ENCODE data around the gene FEM1C.

The FEM1C gene, protein sequence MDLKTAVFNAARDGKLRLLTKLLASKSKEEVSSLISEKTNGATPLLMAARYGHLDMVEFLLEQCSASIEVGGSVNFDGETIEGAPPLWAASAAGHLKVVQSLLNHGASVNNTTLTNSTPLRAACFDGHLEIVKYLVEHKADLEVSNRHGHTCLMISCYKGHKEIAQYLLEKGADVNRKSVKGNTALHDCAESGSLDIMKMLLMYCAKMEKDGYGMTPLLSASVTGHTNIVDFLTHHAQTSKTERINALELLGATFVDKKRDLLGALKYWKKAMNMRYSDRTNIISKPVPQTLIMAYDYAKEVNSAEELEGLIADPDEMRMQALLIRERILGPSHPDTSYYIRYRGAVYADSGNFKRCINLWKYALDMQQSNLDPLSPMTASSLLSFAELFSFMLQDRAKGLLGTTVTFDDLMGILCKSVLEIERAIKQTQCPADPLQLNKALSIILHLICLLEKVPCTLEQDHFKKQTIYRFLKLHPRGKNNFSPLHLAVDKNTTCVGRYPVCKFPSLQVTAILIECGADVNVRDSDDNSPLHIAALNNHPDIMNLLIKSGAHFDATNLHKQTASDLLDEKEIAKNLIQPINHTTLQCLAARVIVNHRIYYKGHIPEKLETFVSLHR

DNA sequence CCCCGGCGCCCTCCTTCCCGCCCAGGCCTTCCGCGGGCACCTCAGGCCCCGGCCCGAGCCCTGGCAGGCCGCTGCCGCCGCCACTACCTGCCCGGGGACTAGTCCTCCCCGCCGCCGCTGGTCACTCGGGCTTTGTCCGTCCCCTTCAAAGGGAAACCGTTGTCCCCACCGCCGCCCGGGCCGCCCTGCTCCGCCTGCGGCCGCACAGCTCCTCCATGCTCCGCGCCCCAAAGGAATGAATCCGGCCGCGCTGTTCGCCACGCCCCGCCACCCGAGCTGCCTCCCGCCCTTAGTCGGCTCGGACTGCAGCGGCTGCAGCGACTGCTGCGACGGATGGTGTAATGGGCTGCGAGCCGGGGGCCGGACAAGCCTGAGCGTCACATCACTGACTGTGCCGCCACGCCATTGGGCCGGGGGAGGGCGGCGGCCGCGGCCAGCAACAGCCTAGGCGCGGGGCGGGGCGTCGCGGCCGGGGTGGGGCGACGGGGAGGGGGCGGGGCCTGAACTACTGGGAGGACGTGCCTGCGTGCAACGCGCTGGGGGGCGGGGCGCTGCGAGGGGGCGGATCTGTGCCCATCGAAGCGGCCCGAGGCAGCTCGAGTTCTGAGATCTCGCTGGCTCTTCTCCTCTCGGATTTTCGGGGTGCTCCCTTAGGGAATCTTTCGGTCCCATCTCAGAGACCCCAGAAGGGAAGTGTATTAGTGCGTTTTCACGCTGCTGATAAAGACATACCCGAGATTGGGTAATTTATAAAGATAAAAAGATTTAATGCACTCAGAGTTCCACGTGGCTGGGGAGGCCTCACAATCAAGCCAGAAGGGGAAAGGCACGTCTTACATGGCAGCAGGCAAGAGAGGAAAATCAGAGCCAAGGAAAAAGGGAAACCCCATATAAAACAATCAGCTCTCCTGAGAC lies at the start of gene FEM1C:
Gene FEM1C (minus strand): TSS at position 340 of the 915 bp plus-strand sequence. CDS start 1,282 bp downstream, outside the sequence.
- DNase-seq: peak; percentile 96

DNA sequence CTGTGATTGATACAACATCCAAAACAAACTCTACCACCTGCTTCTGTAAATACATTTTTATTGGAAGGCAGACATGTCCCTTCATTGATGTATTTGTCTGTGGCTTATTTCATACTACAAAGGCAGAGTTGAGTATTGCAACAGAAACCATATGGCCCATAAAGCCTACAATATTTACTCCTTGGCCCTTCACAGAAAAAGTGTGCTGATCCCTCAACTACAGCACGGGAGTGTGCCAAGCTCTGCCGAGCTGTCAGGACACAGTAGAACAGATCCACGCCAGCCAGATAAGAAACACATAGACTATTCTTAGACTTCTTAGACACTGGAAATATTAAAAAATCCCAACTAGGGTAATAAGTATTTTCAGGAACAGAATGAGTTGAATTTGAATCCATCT lies 44.5 kb upstream of the FEM1C start:
- no peak for DNase-seq

DNA sequence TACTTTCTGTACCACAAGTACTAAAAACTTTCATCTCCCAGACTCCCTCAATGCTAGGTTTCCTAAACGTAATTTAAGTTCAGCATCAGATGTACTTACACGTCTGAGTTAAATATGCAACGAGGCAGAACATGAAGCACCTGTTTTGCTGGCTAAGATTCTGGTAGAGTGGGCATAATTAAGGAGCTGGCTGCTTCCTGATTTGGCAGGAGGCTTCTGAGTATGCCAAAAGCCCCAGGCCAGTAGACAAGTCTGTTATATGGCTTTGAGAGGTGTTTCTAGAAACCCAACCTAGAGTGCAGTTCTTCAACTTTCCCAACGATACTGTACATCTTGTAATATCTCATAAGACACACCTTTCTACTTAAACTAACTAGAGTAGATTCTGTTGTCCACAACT lies 44.1 kb upstream of the FEM1C start:
- DNase-seq: no peak

DNA sequence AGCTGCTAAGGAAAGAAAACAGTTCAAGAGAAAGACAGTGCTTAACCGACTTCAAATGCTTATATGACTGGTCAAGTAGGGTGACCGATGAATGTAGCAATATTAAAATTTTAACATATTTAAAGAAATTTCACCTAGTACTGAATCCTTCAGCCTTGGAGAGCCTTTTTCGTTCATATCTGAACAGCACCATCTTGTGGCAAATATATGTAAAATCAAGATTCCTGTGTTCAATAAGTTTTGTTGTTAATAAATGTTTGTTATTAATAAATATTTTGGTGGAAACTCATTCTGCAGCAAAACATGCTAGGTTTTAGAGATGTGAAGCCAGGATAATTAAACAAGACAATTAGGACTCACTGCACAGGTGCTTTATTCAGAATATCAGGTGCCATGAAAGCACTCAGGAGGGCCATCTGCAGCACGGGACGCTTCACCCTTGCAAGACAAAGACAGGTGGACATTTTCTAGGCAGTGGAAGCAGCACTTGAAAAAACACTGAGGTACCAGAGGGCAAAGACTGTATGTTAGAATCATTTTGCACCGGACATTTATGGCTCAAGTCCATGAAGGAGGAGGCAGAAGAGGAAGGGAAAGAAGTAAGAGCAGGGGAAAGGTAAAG lies 42.1 kb upstream of the FEM1C start:
- DNase-seq: no peak

DNA sequence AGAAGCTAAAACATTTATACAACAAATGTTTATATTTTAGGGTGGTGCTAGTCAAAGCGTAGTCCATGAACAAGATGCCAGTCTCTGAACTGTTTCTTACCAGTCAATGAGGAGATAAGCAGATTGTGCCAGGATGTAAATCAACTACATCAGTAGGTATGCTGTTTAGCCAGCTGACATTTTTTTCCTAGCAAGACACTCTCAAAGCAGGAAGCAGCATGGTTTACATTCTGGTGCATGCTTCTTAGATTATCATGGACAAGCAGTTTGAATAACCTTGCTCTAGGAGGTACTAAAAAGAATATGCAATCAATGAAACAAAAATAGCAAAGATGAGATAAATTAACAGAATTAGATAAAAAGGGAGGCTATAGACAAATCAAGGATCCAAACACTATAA lies 40.7 kb upstream of the FEM1C start:
- no peak for DNase-seq

DNA sequence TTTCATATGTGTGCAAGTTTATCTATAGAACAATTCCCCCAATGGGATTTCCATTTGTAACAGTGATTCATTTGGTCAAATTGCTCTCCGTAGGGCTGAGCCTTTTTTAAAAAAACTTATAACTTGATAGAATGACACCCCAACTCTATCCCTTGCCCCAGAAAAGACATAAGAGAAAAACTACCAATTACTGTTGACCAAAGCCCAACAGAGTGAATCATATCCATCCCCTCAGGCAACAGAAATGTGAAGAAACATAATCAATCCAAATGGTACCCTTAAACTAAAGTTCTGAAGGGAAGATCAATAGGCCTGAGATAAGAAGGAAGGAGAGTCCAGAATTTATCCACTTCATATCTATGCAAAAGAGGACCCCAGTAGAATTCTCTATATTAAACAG lies 39.9 kb upstream of the FEM1C start:
- no peak for DNase-seq

DNA sequence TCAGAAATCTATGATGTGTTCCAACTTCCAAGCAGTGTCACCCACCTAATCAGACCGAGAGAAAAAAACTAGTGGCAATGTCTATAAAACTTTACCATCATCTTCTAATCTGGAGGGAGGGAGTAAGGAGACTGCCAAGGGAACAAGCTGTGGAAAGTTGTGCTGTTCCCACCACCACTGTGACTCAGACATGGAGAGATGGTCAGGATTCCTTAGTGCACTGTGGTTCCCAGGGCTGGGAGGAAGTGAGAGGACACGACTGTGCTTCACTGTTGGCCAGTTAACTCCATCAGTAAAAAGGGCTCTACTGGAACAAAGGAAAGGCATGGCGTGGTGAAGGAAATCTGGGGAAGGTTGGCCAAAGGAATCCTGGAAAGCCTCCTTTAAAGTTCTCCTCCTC lies 38.9 kb upstream of the FEM1C start:
- no peak for DNase-seq

DNA sequence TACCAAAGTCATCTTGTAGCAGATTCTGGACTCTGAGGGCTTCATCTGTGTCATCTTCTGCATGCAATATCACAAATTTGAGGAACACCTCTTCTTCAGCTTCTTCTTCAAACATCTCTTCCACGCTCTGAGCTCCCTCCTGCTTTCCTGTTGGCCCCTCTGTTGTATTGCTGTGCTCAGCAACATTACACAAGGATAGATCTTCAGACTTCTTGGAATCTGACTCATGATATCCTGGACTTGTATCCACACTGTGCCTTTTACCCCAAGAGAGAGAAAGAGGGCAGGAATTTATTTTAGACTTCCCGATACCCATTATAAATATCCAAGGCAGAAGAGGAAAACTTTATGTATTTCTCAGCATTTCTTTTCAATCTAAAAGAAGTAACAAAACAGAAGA lies 36.4 kb upstream of the FEM1C start:
- no peak for DNase-seq

DNA sequence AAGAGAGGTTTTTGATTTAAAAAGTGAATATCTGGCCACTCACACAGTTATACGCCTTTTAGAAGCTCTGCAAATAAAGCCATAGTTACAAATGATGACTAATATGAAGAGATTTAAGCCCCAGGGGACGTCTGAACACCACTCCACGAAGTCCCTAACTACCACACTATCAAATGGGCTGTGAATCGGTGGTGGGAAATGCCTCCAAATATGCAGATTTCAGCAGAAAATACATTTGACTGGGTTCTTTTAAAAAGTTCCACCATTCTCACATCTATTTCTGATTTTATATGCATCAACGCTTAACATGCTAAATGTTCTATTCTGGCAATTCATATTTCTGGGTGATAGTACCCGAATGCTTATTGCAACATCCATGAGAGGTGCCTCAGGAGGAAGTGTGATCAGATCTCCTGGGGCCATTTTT lies 35.2 kb upstream of the FEM1C start:
- DNase-seq: no peak

DNA sequence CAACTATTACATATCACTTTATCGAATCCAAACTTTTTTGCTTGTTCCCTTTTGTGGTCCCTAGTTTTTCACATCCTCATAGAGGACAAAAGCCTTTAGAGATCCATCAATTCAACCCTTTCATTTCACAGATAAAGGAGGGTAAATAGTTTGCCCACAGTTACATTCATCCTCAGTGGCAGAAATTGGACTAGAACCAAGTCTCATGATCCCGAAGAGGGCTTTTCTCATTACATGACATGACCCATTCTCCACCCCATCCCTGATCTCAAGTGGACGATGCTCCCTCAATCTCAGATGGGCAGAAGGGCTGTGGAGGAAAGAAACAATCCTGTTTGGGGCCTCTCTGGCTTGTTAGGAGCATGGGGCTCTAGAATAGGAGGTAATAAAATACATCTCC lies 34.6 kb upstream of the FEM1C start:
- no peak for DNase-seq

DNA sequence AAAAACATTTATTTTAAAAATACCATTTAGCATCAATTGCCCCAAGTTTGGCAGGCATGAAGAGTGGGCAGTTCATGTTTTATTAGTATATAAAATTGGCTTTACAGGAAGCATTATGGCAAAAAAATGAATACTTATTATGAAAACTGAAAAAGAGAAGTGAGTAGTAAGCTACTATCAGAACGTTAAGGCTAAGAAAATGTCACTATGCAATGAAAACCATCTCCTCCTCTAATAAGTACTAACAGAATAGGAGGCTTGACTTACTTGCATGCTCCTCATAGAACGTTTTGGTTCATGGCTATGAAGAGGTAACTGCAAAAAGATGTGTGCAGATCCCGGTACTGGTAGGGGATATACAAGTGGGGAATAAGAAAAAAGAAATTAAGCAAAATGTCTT lies 34.1 kb upstream of the FEM1C start:
- no peak for DNase-seq

DNA sequence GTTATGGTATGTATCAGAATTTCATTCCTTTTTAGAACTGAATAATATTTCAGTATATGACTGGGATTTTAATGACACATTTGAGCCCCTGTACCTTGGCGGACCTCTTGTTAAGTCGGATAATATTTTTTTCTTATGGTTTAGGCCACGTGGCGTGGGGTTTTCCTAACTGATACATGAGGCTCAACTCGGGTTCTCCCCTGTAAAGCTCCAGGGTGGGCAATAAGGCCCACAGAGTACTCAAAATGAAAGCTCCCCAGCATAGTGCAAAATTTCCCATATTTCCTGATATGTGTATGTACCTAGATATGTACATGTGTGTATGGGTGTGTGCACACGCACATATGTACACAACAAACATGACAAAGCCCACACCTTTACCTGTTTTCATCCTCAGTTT lies 33.2 kb upstream of the FEM1C start:
- DNase-seq: no peak

DNA sequence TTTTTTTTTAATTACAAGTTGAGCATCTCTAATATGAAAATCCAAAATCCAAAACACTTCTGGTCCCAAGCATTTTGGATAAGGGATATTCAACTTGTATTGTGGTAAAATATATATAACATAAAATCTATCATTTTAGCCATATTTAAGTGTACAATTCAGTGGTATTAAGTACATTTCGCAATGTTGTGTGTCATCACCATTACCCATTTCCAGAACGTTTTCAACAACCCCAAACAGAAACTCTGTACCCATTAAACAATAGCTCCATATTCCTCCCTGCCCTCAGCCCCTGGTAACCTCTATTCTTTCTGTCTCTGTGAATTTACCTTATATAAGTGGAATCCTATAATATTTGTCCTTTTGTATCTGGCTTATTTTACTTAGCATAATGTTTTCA lies 32.8 kb upstream of the FEM1C start:
- DNase-seq: no peak

DNA sequence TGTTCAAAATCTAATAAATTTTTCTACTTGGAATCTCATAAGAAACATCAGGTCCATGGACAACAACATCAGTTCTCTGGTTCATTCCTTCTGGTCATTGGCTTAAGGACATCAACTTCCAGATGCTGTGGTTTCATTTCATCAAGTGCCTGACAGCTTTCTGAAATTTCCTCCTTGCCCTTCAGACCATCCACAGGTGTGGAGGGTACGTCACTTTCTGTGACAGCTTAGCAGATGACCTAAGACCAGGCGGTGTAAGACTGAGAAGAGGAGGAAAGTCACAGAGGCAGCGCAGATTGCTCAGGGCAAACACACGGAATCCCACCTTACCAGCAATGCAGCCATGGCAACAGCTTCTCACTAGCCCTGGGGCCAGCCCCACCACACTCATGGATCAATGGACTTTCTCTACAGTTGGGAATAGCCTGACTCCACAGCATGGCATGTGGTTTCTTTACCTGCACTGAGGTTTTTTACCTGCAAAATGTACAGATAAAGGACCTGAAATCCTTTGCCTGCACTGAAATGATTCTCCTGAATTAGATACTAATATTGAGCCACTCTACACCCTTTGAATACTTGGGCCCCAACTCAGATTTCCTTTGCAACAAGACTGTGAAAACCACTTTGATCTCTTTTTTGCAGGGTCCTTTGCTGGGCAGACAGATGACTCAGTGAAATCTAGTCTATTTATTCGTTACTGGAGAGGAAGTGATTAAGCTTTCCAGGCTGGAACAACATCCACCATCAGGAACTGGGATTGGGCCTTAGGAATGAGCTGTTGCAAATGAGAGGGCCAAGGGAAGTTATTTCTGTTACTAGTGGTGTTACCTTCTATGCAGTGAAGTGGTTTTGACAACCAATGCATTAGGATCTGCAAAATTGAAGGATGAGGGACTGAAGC lies 30.8 kb upstream of the FEM1C start:
- DNase-seq: no peak

DNA sequence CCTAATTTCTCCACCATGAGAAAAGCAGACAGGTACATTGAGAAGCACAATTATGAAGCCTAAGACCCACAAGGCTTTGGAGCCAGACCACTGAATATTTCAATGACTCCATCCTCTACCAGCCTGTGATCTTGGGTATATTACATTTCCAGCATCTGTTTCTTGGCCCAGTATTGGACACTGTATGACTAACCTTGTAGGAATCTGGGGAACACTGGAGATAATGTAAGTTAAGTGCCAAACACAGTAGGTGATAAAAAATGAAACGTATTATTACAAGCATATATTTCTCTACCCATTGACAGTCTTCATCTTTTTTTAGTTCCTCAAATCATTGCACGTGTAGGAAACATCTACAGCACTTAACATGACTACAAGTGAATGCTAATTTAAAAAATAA lies 28.6 kb upstream of the FEM1C start:
- no peak for DNase-seq

DNA sequence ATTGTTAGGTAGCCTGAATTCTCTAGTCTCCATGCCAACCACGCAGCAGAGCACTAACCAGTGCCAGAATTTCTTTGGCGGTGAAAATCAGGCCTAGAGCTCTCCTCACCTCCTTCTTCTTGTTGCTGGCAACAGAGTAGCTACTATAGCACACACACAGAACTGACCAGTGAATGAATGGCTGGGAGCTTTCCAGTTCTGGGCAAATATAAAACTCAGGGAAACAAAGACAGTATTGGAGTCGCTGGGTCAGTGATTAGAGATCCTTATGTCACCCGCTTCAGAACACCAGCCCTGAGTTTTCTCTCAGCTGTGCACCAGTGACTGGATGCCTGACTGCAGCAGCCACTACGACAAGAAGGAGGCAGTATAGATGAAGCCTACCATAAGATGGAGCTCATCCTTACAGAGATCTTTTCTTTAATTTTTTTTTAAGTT lies 26.9 kb upstream of the FEM1C start:
- no peak for DNase-seq

DNA sequence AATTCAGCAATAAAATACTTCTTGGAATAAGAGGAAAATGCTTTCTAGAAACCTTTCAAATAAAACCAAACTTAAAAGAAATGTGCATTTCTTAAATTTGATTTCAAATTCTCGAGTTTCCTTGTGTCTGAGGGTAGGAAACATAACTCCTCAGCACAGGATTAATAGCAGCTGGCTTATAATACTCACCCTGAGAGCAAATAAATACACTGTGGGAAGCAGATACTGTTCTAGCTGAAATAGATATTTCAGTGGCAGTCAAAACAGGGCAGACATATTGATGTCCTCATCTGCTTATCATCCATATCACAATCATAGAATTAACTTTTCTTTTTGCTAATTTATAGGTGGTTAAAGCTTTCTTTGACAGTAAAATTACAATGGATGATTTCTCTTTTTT lies 24.1 kb upstream of the FEM1C start:
- no peak for DNase-seq

DNA sequence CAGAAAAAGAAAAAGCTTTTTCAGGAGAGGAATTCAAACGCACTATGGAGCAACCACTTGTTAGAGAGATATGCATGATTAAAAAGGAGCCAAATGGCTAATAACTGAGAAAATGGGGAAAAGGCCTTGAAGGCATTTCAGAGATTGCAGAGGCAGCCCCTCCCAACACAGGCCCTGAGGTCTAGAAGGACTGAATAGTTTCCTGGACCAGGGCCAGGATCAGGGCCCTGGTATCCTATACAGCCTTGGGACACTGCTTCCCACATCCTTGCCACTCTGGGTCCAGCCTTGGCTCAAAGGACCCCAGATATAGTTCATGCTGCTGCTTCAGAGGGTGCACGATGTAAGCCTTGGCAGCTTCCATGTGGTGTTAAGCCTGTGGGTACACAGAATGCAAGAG lies 20.7 kb upstream of the FEM1C start:
- no peak for DNase-seq

DNA sequence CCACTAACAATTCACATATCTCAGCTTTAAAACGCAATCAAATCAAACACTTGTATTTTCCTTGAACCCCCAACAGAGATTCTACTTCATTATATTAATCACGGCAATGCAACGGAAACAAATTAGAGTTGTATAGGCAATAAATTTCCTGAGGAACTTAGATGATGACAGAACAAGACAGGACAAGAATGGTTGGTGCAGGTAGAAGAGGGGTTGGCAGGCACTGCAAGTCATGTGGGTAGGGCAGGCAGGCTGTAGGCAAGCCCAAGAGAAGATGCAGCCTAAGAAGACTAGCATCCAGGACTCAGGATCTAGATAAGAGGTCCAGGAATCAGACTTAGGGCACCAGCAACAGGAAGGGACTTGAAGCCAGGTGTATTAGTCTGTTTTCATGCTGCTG lies 16.6 kb upstream of the FEM1C start:
- DNase-seq: no peak

DNA sequence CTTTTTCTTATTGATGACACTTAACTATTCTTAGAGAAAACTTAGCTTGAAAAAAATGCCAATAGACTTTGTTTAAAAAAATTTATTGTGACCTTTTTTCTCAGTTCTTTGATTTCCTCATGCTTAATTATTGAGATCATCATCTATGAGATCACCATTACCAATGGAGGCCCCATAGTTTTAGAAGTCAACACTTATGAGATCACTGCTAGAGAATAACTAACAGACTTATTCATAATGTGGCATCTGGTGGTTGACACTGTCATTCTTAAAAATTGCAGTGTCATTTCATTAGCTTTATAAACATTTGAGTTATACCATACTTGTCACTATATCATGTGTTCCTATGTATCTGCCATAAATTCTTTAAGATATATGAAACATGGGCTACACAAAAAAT lies 14.9 kb upstream of the FEM1C start:
- no peak for DNase-seq

DNA sequence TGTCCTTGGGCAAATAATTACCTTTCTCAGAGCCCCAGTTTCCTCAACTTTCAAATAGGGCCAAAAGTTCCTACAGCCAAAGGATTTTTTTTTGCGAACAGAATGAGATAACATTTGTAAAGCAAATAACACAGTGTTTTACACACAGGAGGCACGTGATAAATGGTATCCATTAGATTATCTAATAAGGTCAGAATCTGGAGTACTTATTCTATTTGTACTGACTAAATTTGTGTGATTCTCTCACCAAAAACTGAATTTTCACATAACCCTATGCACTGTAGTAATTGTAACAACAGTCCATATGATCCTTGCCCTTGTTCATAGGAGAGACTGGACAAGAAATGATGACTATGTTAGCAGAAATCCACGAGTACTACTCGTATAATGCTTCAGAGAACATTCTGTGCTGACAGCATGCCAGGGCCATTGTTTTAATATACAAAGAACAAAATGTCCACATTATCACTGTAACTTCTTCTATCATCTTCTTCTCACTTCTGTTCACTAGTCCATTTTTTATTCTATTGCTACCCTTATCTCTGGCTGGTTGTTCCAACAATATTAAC lies 13.9 kb upstream of the FEM1C start:
- DNase-seq: no peak

All from T1000 (cell line).